AG04450 (cell line): ENCODE results near the gene GALNT13. TPM values are rescaled to one million over a fixed set of nuclear protein-coding genes. Genes with fewer than 3 reads are reported as not detected.

ENCODE experiments used
- CTCF ChIA-PET: fragments of 300-600, 350-600 bp; formaldehyde crosslinking; extraction: SDS; loops from one replicate; lab custom pipeline; 2022; ENCODE audit warnings: antibody characterized with exemption, inconsistent platforms; lab: Charles Lee
- POLR2A ChIA-PET: fragments of 350-600 bp; formaldehyde crosslinking; extraction: SDS; loops from one replicate; lab custom pipeline; 2021; ENCODE audit warnings: antibody characterized with exemption, inconsistent platforms; lab: Yijun Ruan, JAX
- DNase-seq: peaks from one replicate; pipeline ENCODE4 v3.0.0-alpha.2; 2011; ENCODE audit warnings: low read depth, low spot score
- H3K27ac ChIP-seq: one replicate; pipeline ENCODE4 v1.5.1; 2012; ENCODE audit warnings: low read depth, low read length, control low read depth
- H3K27me3 ChIP-seq: one replicate; pipeline ENCODE4 v1.6.0; 2012; ENCODE audit warnings: low read length; ENCODE audit not compliant: control insufficient read depth, insufficient read depth
- H3K4me3 ChIP-seq: 2 replicates; pipeline ENCODE4 v1.5.1; 2011; ENCODE audit warnings: mild to moderate bottlenecking, low read depth, low read length, control low read depth
- H3K9me3 ChIP-seq: 2 replicates; pipeline ENCODE4 v1.5.1; 2012; ENCODE audit warnings: low read length; ENCODE audit not compliant: control insufficient read depth, insufficient read depth
- CTCF ChIP-seq: IDR thresholded peaks from 2 replicates; pipeline ENCODE4 v1.5.1; 2011; ENCODE audit warnings: low read depth, low read length, control low read depth, inconsistent platforms
- polyA plus RNA-seq: library from polyadenylated mRNA; depleted of rRNA; stranded (reverse); fragments of >200 nt; gene quantifications from 2 replicates; pipeline ENCODE4 v1.2.3, GENCODE V29; 2011

The GALNT13 gene
- polyA plus RNA-seq, 1 experiment, result not detected

DNA sequence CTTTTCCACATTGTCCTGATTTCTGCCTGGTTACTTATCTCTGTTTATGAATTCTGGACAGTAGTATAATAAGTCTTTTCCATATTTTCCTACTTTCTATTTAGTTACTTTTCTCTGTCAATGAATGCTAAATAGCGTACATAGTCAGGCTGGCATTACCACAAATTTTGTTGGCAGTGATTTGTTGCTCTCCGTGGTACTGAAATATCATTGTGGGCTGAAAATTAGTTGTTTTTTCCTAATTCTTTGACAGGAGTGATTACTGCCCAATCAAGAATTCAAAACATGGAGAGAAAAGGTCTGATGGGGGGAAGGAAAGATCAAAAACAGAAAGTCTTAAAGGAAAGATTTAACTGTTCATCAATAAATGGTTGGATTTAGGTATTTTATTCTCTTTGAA lies 7.7 kb upstream of the GALNT13 start:
- H3K27ac ChIP-seq, result no peak overlapping the region
- ChIA-PET CTCF (no interaction called here), POLR2A (no interaction called here)
- no peaks in the 10 kb centered on the region; the same call in 1 of the 2 replicates for H3K9me3 ChIP-seq
- H3K27me3 ChIP-seq, result no peaks in the 10 kb centered on the region
- TF ChIP-seq CTCF, result no peak
- no peak overlapping the region for H3K4me3 ChIP-seq
- DNase-seq, result no peak

- no peak for TF ChIP-seq CTCF
- H3K9me3 ChIP-seq, result peaks cover 5% of the 10 kb centered on the region
- H3K27ac ChIP-seq, result no peak overlapping the region
- no peak overlapping the region for H3K4me3 ChIP-seq
- no peaks in the 10 kb centered on the region for H3K27me3 ChIP-seq
- ChIA-PET POLR2A (no interaction called here), CTCF (no interaction called here)
- DNase-seq, result no peak
These were observed 5.1 kb upstream of the GALNT13 start for GRCh38 chr2:153866595-153866994.

- ChIA-PET POLR2A (no interaction called here), CTCF (no interaction called here)
- TF ChIP-seq CTCF, result no peak
- Histone ChIP-seq H3K27ac (no peak overlapping the region), H3K9me3 (peaks cover 14% of the 10 kb centered on the region), H3K4me3 (no peak overlapping the region), H3K27me3 (no peaks in the 10 kb centered on the region)
- DNase-seq, result no peak
These were observed 1.4 kb upstream of the GALNT13 start for GRCh38 chr2:153870308-153870707.

GRCh38 chr2:153872311-153873051 lies 759 bp downstream of the GALNT13 start:
- Histone ChIP-seq H3K9me3 (peaks cover 14% of the 10 kb centered on the region), H3K27ac (no peak overlapping the region), H3K27me3 (no peaks in the 10 kb centered on the region), H3K4me3 (no peak overlapping the region)
- ChIA-PET CTCF (no interaction called here), POLR2A (no interaction called here)
- no peak for DNase-seq
- no peak for TF ChIP-seq CTCF
